Astrocyte of the hippocampus (primary cell): Measurements from ENCODE around the gene NRN1L.

Experiments
- DNase-seq: peaks from one replicate; pipeline ENCODE4 v3.0.0; 2011; ENCODE audit warnings: low read depth, low spot score

Gene NRN1L

GRCh38 chr16:67917140-67917851 is 32.6 kb downstream of the NRN1L start:
- DNase-seq, result peak; percentile 60

- DNase-seq, result peak; percentile 48
Measured at GRCh38 chr16:67917852-67918236, 33.2 kb downstream of the NRN1L start.

- DNase-seq, result no peak
Measured at GRCh38 chr16:67919622-67920221, 35.0 kb downstream of the NRN1L start.

- no peak for DNase-seq
Measured at GRCh38 chr16:67922221-67922620, 37.5 kb downstream of the NRN1L start.

- no peak for DNase-seq
Measured at GRCh38 chr16:67922740-67923139, 38.1 kb downstream of the NRN1L start.

GRCh38 chr16:67923414-67924116 is 38.9 kb downstream of the NRN1L start:
- DNase-seq, result no peak

GRCh38 chr16:67924140-67924906 is 39.6 kb downstream of the NRN1L start:
- no peak for DNase-seq

GRCh38 chr16:67926181-67926750 is 41.6 kb downstream of the NRN1L start:
- DNase-seq, result no peak

GRCh38 chr16:67927131-67927941 is 42.7 kb downstream of the NRN1L start:
- no peak for DNase-seq

GRCh38 chr16:67928147-67928546 is 43.5 kb downstream of the NRN1L start:
- DNase-seq, result no peak

- peak; percentile 79 for DNase-seq
Measured at GRCh38 chr16:67928561-67929364, 44.1 kb downstream of the NRN1L start.

GRCh38 chr16:67930191-67930590 is 45.5 kb downstream of the NRN1L start:
- no peak for DNase-seq

- no peak for DNase-seq
Measured at GRCh38 chr16:67930678-67931211, 46.1 kb downstream of the NRN1L start.

- DNase-seq, result no peak
Measured at GRCh38 chr16:67931712-67932461, 47.2 kb downstream of the NRN1L start, which contains the start of gene CTRL. Gene CTRL (minus strand): TSS chr16:67931862. CDS start chr16:67931852, 10 bp downstream.

- no peak for DNase-seq
Measured at GRCh38 chr16:67932462-67932840, 47.8 kb downstream of the NRN1L start.

- no peak for DNase-seq
Measured at GRCh38 chr16:67933805-67934204, 49.1 kb downstream of the NRN1L start.

GRCh38 chr16:67934306-67935100 is 49.8 kb downstream of the NRN1L start:
- DNase-seq, result peak; percentile 32

- DNase-seq, result peak; percentile 44
Measured at GRCh38 chr16:67935101-67935401, 50.4 kb downstream of the NRN1L start.
